ENCODE results near the gene DBP. TPM values are rescaled to one million over a fixed set of nuclear protein-coding genes. Genes with fewer than 3 reads are reported as not detected.
A peak's percentile ranks its signal among the peaks of the same experiment; 100 is the strongest.

DBP gene
- total and polyA plus RNA-seq, 2 donors (not counting 1 experiment from before 2014, with no cell fraction given) = 4.8 to 23.6 TPM

- Histone ChIP-seq H3K9ac (ENCODE audit: insufficient read depth, low read length) (no peak overlapping the region), H3K4me2 (ENCODE audit: extremely low read depth, insufficient read depth, low read length) (no peak overlapping the region), H3K4me1 (ENCODE audit: control insufficient read depth, extremely low read depth, insufficient read depth, low read length) (peaks cover 2% of the 10 kb centered on the region), H3K79me2 (ENCODE audit: control insufficient read depth, insufficient read depth, low read length) (no peaks in the 10 kb centered on the region), H3K27me3 (ENCODE audit: control insufficient read depth, insufficient read depth, low read length) (no peaks in the 10 kb centered on the region), H3K27ac (ENCODE audit: insufficient read depth, low read length) (no peak overlapping the region), H3K9me3 (ENCODE audit: control insufficient read depth, insufficient read depth, low read depth, low read length) (no peaks in the 10 kb centered on the region), H3K36me3 (ENCODE audit: control insufficient read depth, insufficient read depth, low read length) (no peaks in the 10 kb centered on the region), H4K20me1 (ENCODE audit: control insufficient read depth, extremely low read depth, insufficient read depth, low read length) (no peaks in the 10 kb centered on the region), H2AFZ (ENCODE audit: low read length) (no peak overlapping the region), H3K4me3 (replicated peaks in 1 of 4; ENCODE audit: control extremely low read depth in 1 of 4, insufficient read depth in 1 of 4, low read depth in 3 of 4, low read length in 4 of 4) (no peak overlapping the region)
- no peak for DNase-seq (ENCODE audit: low read depth in 2 of 2)
- TF ChIP-seq EZH2 (IDR thresholded peaks at IDR 0.05; ENCODE audit: low read length, missing control alignments) (no peak), CTCF (conservative IDR thresholded peaks at IDR 0.05 in 1 of 2, IDR thresholded peaks at IDR 0.05 in 1 of 2; ENCODE audit: low read depth in 1 of 2, low read length in 2 of 2) (no peak)
Measured at GRCh38 chr19:48648134-48648533, 11.0 kb upstream of the DBP start.

DNA sequence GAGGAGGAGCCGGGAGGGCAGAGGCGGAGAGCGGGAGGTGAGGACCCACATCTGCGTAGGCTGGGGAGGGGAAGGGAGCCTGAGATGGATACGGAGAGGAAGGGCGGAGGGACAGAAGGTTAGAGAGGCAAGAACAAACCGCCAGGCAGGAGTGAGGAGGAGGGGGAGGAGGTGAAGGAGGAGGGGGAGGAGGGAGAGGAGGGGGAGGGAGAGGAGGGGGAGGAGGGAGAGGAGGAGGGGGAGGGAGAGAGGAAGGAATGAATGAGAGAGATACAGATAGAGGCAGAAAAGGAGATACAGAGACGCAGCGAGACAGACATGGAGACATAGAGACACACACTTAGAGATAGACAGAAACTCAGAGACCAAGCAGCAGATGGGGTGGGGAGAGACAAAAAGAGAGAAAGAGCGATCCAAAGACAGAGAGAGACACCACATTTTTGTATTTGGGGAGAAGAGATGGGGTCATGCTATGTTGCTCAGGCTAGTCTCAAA lies 9.6 kb upstream of the DBP start:
- TF ChIP-seq EZH2 (IDR thresholded peaks at IDR 0.05; ENCODE audit: low read length, missing control alignments) = no peak
- no peak for TF ChIP-seq CTCF (conservative IDR thresholded peaks at IDR 0.05 in 1 of 2, IDR thresholded peaks at IDR 0.05 in 1 of 2; ENCODE audit: low read depth in 1 of 2, low read length in 2 of 2)
- H3K9ac ChIP-seq (ENCODE audit: insufficient read depth, low read length) = no peak overlapping the region
- H3K4me1 ChIP-seq (ENCODE audit: control insufficient read depth, extremely low read depth, insufficient read depth, low read length) = peaks cover 2% of the 10 kb centered on the region
- H3K79me2 ChIP-seq (ENCODE audit: control insufficient read depth, insufficient read depth, low read length) = no peaks in the 10 kb centered on the region
- DNase-seq (ENCODE audit: low read depth in 2 of 2) = peak in 1 of 2 donors; percentile 79
- no peaks in the 10 kb centered on the region for H4K20me1 ChIP-seq (ENCODE audit: control insufficient read depth, extremely low read depth, insufficient read depth, low read length)
- no peaks in the 10 kb centered on the region for H3K27me3 ChIP-seq (ENCODE audit: control insufficient read depth, insufficient read depth, low read length)
- H3K9me3 ChIP-seq (ENCODE audit: control insufficient read depth, insufficient read depth, low read depth, low read length) = no peaks in the 10 kb centered on the region
- H3K36me3 ChIP-seq (ENCODE audit: control insufficient read depth, insufficient read depth, low read length) = no peaks in the 10 kb centered on the region
- H3K4me3 ChIP-seq (replicated peaks in 1 of 4; ENCODE audit: control extremely low read depth in 1 of 4, insufficient read depth in 1 of 4, low read depth in 3 of 4, low read length in 4 of 4) = peak overlapping the region in 1 of 4 experiments; percentile 63
- H3K27ac ChIP-seq (ENCODE audit: insufficient read depth, low read length) = no peak overlapping the region
- H2AFZ ChIP-seq (ENCODE audit: low read length) = no peak overlapping the region
- H3K4me2 ChIP-seq (ENCODE audit: extremely low read depth, insufficient read depth, low read length) = no peak overlapping the region

DNA sequence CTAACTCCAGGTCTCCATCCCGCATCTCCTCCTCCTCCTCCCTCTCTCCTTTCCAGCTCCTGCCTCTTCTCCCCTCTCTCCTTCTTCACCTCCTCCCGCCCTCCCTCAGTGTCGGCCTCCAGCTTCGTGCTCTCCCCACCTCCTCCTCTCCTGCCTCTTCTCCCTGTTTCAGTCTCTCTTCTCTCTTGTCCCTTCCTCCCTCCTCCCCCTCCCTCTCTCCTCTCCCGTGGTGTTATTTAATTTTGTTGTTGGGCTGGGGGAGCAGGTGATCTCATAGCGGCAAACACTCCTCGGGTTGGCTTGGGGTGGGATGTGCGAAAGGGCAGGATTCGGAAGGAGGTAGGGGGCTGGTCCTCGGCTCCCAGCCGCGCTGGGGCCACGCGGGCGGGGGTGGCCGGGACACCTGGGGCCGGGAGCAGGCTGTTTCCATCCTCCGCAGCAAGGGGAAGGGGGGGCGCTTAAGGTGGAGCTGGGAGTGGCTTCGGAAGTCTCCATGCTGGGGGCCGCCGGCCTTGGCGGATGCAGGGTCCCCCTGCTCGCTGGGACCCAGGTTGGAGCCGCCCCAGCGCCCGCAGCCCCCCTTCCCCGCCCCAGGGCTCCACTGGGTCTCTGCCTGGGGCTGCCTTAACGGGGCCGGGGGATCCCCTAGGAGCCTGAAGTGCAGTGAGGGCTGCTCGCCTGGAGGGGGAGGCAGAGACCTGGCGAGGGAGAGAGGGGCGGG lies 9.0 kb upstream of the DBP start, which contains the start of gene CA11:
Gene CA11 (minus strand): TSS at position 187 of the 721 bp plus-strand sequence. CDS start 555 bp downstream, outside the sequence.
- no peak within 1 kb of the TSS for H3K27ac ChIP-seq (ENCODE audit: insufficient read depth, low read length)
- peak within 1 kb of the TSS; percentile 75 for H2AFZ ChIP-seq (ENCODE audit: low read length)
- no peak within 1 kb of the TSS for H3K9ac ChIP-seq (ENCODE audit: insufficient read depth, low read length)
- no peaks in the 10 kb centered on the region for H3K27me3 ChIP-seq (ENCODE audit: control insufficient read depth, insufficient read depth, low read length)
- no peaks in the 10 kb centered on the region for H3K36me3 ChIP-seq (ENCODE audit: control insufficient read depth, insufficient read depth, low read length)
- H3K4me2 ChIP-seq (ENCODE audit: extremely low read depth, insufficient read depth, low read length) = peak within 1 kb of the TSS; percentile 72
- TF ChIP-seq EZH2 (IDR thresholded peaks at IDR 0.05; ENCODE audit: low read length, missing control alignments) = no peak
- peak; percentile 75 to 80 for TF ChIP-seq CTCF (conservative IDR thresholded peaks at IDR 0.05 in 1 of 2, IDR thresholded peaks at IDR 0.05 in 1 of 2; ENCODE audit: low read depth in 1 of 2, low read length in 2 of 2)
- H3K4me1 ChIP-seq (ENCODE audit: control insufficient read depth, extremely low read depth, insufficient read depth, low read length) = peaks cover 2% of the 10 kb centered on the region
- H3K79me2 ChIP-seq (ENCODE audit: control insufficient read depth, insufficient read depth, low read length) = no peaks in the 10 kb centered on the region
- H4K20me1 ChIP-seq (ENCODE audit: control insufficient read depth, extremely low read depth, insufficient read depth, low read length) = no peaks in the 10 kb centered on the region
- peak within 1 kb of the TSS; percentile 27 to 63 (median 46) for H3K4me3 ChIP-seq (replicated peaks in 1 of 4; ENCODE audit: control extremely low read depth in 1 of 4, insufficient read depth in 1 of 4, low read depth in 3 of 4, low read length in 4 of 4)
- peak; percentile 24 to 75 for DNase-seq (ENCODE audit: low read depth in 2 of 2)
- H3K9me3 ChIP-seq (ENCODE audit: control insufficient read depth, insufficient read depth, low read depth, low read length) = no peaks in the 10 kb centered on the region
